Spleen (tissue), 11 donors: ENCODE results near the gene ZNF732. TPM values are rescaled to one million over a fixed set of nuclear protein-coding genes. Genes with fewer than 3 reads are reported as not detected.

Experiments used
- DNase-seq: peaks from one replicate; pipeline ENCODE4 v3.0.0-alpha.2; 2020
- H3K27ac ChIP-seq, 8 donors: fragments of 200-600 bp; sonication (generic) in 7 of 8; 1 replicate in 4 of 8; 2 replicates in 4 of 8; pipeline versions ENCODE4 v1.5.0 to v1.8.0; 2016 to 2021; ENCODE audit warnings: inconsistent platforms in 4 of 8, mild to moderate bottlenecking in 4 of 8, moderate library complexity in 1 of 8
- H3K27me3 ChIP-seq, 7 donors: fragments of 200-600 bp; sonication (generic) in 6 of 7; replicated peaks in 1 of 7; 1 replicate in 4 of 7; 2 replicates in 3 of 7; pipeline versions ENCODE4 v1.5.0 to v1.8.0; 2016 to 2021; ENCODE audit warnings: inconsistent platforms in 3 of 7, mild to moderate bottlenecking in 1 of 7
- H3K36me3 ChIP-seq, 6 donors: fragments of 200-600 bp; sonication (generic) in 5 of 6; 1 replicate in 4 of 6; 2 replicates in 2 of 6; pipeline versions ENCODE4 v1.5.0 to v1.8.0; 2016 to 2021; ENCODE audit warnings: inconsistent platforms in 2 of 6
- H3K4me1 ChIP-seq, 6 donors: fragments of 200-600 bp; sonication (generic) in 5 of 6; 1 replicate in 3 of 6; 2 replicates in 3 of 6; pipeline versions ENCODE4 v1.5.0 to v1.8.0; 2016 to 2021; ENCODE audit warnings: inconsistent platforms in 3 of 6
- H3K4me3 ChIP-seq, 8 donors: fragments of 200-600 bp; sonication (generic) in 7 of 8; 1 replicate in 4 of 8; 2 replicates in 4 of 8; pipeline versions ENCODE4 v1.5.0 to v1.8.0; 2016 to 2021; ENCODE audit warnings: inconsistent platforms in 4 of 8, mild to moderate bottlenecking in 4 of 8, moderate library complexity in 2 of 8
- H3K9me3 ChIP-seq, 8 donors: fragments of 200-600 bp; sonication (generic) in 7 of 8; 1 replicate in 4 of 8; 2 replicates in 4 of 8; pipeline versions ENCODE4 v1.5.0 to v1.8.0; 2016 to 2021; ENCODE audit warnings: inconsistent platforms in 4 of 8
- POLR2A ChIP-seq, 3 donors: fragments of 450-650 bp; IDR thresholded peaks; one replicate each; pipeline ENCODE4 v1.5.1; 2017; ENCODE audit warnings: antibody characterized with exemption in 3 of 3, mild to moderate bottlenecking in 1 of 3
- POLR2AphosphoS5 ChIP-seq, 3 donors: sonication (generic); formaldehyde crosslinking; IDR thresholded peaks; one replicate each; pipeline ENCODE4 v1.5.1; 2017; ENCODE audit warnings: antibody characterized with exemption in 3 of 3
- WGBS, 5 donors: extraction: QIAGEN DNeasy Blood & Tissue Kit in 3 of 5; methylation state at CpG; one replicate each; pipeline versions ENCODE4 v1.1.5 to v1.1.7; 2013 to 2018; 5-methylcytosine and 5-hydroxymethylcytosine counted together
- intact Hi-C: fragments of 100-400 bp; cut with DNase I; formaldehyde crosslinking; loops from one replicate; pipeline ENCODE4 v1.15.0; 2023; ENCODE audit warnings: low total_unique reads
- polyA plus RNA-seq, 3 donors: library from polyadenylated mRNA; stranded (reverse); fragments of 200-250 nt; gene quantifications; one replicate each; pipeline ENCODE4 v1.2.1, GENCODE V29; 2013
- total RNA-seq, 7 donors: library from RNA; depleted of rRNA in 3 of 7; stranded (reverse); fragments of >200 nt in 3 of 7; fragmentation: NEBNext Ultra II Directional in 4 of 7; extraction: Animal tissue kit (Norgen Biotek cat#: 25700) in 4 of 7; gene quantifications; one replicate each; pipeline versions ENCODE4 v1.1.0 to v1.2.1, GENCODE V29; 2016 to 2021
- TF ChIP-seq, protein P1 (sequence below), 11 experiments: fragments of 200-600 bp in 7 of 11; fragments of 450-650 bp in 4 of 11; sonication (generic) in 4 of 11; IDR thresholded peaks in 8 of 11; conservative IDR thresholded peaks in 3 of 11; 1 replicate in 7 of 11; 2 replicates in 4 of 11; pipeline versions ENCODE4 v1.4.0 to v1.8.0; 2016 to 2021; ENCODE audit warnings: antibody characterized with exemption in 11 of 11, inconsistent platforms in 4 of 11, mild to moderate bottlenecking in 1 of 11
- donor health status: healthy with polysubstance abuse.
- donor health status: DM: no; HTN: no; CAD: no; lungs with moderate emphysema.
- donor health status: DM: no; HTN: no; CAD: no.
- donor health status: Bipolar disorder and iron deficiency.
- donor health status: healthy.
- donor health status: DM: no; HTN: no; CAD: no.
- donor health status: DM: yes; HTN: yes; CAD: no.

ZNF732 gene
- total and polyA plus RNA-seq, 10 donors = 0.10 to 0.28 (median 0.18) TPM; not detected in 6

DNA sequence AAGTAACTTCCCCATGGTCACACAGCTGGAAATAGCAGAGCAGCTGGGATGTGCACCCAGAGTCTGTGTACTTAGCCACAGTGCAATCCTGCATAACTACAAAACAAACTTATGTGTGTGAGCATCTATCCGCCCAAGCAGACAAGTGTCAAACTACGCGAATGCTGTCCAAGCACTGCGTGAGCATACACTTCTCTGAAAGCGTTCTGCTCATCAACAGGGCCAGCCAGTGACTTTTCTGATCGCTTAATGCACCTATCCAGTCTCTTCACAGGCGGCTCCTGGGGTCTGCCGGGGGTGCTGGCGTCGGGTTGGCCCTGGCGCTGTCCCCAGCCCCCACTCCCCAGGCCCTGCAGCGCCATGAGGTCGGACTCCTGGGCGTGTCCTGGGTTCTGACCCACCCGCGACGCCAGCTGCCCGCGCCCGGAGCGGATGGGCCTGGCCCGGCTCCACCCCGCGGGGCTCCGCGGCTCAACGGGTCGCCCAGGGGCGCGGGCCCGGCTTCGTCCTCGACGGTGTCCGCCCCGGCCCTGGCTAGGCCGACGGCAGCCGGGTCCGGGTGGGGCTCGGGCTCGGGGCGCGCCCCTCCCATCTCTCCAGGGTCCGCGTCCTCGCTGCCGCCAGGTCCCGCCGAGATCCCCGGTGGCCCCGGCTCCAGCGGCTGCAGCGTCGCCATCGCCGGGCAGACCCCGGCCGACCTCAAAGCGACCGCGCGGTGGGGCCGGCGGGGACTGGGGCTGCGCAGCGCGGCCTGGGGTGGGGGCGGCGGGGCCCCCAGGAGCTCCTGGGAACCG, 31.0 kb upstream of the ZNF732 start:
- 10 to 20% (median 11%) methylated on average over 20 to 71 of the region's 71 CpGs for WGBS, 5 donors
- Histone ChIP-seq H3K4me1 (peaks cover 15 to 35% (median 23%) of the 10 kb centered on the region in 6 donors), H3K27me3 (no peaks in the 10 kb centered on the region), H3K9me3 (peaks cover 0 to 58% (median 32%) of the 10 kb centered on the region in 8 donors), H3K4me3 (peak overlapping the region; percentile 58 to 93 (median 83)), H3K36me3 (peaks cover 0 to 18% (median 0%) of the 10 kb centered on the region in 6 donors), H3K27ac (peak overlapping the region; percentile 84 to 97 (median 95))
- peak; percentile 86 for DNase-seq
- intact Hi-C loops = loop anchor here (10.0 kb wide), 1 partner anchor 139 kb away; no protein-coding TSS in a partner anchor
- TF ChIP-seq POLR2A (IDR thresholded peaks at IDR 0.05) = no peak
- TF ChIP-seq, protein P1, sequence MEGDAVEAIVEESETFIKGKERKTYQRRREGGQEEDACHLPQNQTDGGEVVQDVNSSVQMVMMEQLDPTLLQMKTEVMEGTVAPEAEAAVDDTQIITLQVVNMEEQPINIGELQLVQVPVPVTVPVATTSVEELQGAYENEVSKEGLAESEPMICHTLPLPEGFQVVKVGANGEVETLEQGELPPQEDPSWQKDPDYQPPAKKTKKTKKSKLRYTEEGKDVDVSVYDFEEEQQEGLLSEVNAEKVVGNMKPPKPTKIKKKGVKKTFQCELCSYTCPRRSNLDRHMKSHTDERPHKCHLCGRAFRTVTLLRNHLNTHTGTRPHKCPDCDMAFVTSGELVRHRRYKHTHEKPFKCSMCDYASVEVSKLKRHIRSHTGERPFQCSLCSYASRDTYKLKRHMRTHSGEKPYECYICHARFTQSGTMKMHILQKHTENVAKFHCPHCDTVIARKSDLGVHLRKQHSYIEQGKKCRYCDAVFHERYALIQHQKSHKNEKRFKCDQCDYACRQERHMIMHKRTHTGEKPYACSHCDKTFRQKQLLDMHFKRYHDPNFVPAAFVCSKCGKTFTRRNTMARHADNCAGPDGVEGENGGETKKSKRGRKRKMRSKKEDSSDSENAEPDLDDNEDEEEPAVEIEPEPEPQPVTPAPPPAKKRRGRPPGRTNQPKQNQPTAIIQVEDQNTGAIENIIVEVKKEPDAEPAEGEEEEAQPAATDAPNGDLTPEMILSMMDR (IDR thresholded peaks at IDR 0.05 in 8 of 11, conservative IDR thresholded peaks at IDR 0.05 in 3 of 11) = no peak
- peak in 2 of 3 donors; percentile 29 to 50 for TF ChIP-seq POLR2AphosphoS5 (IDR thresholded peaks at IDR 0.05)

DNA sequence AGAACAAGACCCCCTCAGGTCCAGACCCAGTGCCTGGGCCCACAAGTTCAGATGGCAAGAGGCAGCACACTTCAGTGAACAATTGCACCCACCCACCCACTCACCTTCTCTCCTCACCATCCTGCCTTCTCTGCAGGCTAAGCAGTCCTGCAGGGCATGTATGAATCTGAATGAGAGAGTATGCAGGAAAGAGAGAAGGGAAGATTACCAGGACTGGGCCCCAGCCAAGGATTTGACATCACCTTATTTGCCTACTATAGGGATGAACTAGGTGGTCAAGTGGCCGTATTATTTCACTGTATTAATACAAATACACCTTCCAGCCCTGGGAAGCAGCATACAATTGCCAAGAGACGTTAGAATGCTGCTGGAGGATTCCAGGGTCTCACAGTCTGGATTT, 30.2 kb upstream of the ZNF732 start:
- peak overlapping the region in 3 of 8 donors; percentile 95 to 97 (median 95) for H3K27ac ChIP-seq
- H3K36me3 ChIP-seq = peaks cover 0 to 10% (median 0%) of the 10 kb centered on the region in 6 donors
- WGBS, 5 donors = 87 to 95% (median 89%) methylated on average over 2 of the region's 2 CpGs
- H3K4me1 ChIP-seq = peaks cover 15 to 35% (median 23%) of the 10 kb centered on the region in 6 donors
- no peak overlapping the region for H3K4me3 ChIP-seq
- intact Hi-C loops = loop anchor here (10.0 kb wide), 1 partner anchor 139 kb away; no protein-coding TSS in a partner anchor
- TF ChIP-seq POLR2A (IDR thresholded peaks at IDR 0.05) = no peak
- TF ChIP-seq, protein P1 (IDR thresholded peaks at IDR 0.05 in 8 of 11, conservative IDR thresholded peaks at IDR 0.05 in 3 of 11) = no peak
- no peak for TF ChIP-seq POLR2AphosphoS5 (IDR thresholded peaks at IDR 0.05)
- peaks cover 0 to 56% (median 27%) of the 10 kb centered on the region in 8 donors for H3K9me3 ChIP-seq
- no peaks in the 10 kb centered on the region for H3K27me3 ChIP-seq
- no peak for DNase-seq

DNA sequence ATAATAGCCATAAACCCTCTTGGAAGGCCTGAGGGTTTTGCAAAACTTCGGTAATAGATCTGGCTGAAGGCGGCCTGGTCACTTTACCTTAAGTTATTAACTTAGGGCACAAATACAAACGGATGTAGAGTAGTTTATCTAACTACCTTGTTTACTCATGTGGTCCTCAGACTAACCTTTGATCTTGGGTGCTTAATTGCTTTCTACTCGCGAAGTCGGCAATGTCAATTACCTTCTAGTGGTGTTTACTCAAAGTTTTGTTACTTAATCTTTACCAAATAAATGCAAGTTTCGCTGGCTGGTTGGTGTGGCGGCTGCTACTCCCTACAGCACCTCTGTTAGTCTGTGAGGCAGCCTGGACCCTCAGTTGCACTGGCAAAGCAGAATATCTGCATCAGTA, 23.5 kb upstream of the ZNF732 start:
- no peak for TF ChIP-seq POLR2A (IDR thresholded peaks at IDR 0.05)
- TF ChIP-seq, protein P1 (IDR thresholded peaks at IDR 0.05 in 8 of 11, conservative IDR thresholded peaks at IDR 0.05 in 3 of 11) = no peak
- Histone ChIP-seq H3K4me3 (no peak overlapping the region), H3K27me3 (no peaks in the 10 kb centered on the region), H3K27ac (no peak overlapping the region), H3K4me1 (no peaks in the 10 kb centered on the region), H3K36me3 (peaks cover 0 to 4% (median 0%) of the 10 kb centered on the region in 6 donors), H3K9me3 (peaks cover 0 to 95% (median 78%) of the 10 kb centered on the region in 8 donors)
- WGBS, 5 donors = 89 to 95% (median 94%) methylated on average over 8 of the region's 8 CpGs
- intact Hi-C loops = no loop called here
- DNase-seq = no peak

DNA sequence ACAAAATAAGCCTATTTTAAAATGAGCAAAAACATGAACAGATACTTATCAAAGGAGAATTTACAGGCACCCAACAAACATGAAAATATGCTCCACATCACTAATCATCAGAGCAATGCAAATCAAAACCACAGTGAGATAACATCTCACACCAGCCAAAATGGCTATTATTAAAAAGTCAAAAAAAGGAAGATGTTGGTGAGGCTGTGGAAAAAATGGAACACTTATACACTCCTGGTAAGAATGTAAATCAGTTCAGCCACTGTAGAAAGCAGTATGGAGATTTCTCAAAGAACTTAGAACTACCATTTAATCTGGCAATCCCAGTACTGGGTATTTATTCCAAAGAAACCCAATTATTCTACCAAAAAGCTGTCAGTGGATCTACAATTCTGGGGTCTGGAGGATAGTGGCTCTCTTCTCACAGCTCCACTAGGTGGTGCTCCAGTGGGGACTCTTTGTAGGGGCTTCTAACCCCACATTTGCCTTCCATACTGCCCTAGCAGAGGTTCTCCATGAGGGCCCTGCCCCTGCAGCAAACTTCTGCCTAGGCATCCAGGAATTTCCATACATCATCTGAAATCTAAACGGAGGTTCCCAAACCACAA, 9.1 kb upstream of the ZNF732 start:
- Histone ChIP-seq H3K27ac (no peak overlapping the region), H3K4me1 (no peaks in the 10 kb centered on the region), H3K36me3 (no peaks in the 10 kb centered on the region), H3K4me3 (no peak overlapping the region), H3K27me3 (peaks cover 0 to 3% (median 0%) of the 10 kb centered on the region in 7 donors), H3K9me3 (peaks cover 0 to 99% (median 58%) of the 10 kb centered on the region in 8 donors)
- intact Hi-C loops = no loop called here
- 75 to 100% (median 81%) methylated on average over 1 of the region's 1 CpG for WGBS, 5 donors
- no peak for DNase-seq
- TF ChIP-seq POLR2A (IDR thresholded peaks at IDR 0.05) (no peak), POLR2AphosphoS5 (IDR thresholded peaks at IDR 0.05) (no peak)
- TF ChIP-seq, protein P1 (IDR thresholded peaks at IDR 0.05 in 8 of 11, conservative IDR thresholded peaks at IDR 0.05 in 3 of 11) = no peak
